Kidney (tissue), 14 donors: ENCODE results near the gene VSX2. TPM values are rescaled to one million over a fixed set of nuclear protein-coding genes. Genes with fewer than 3 reads are reported as not detected.

ENCODE experiments used
- DNase-seq, 5 donors: peaks; one replicate each; pipeline ENCODE4 v3.0.0-alpha.2; 2013 to 2020
- FAIRE-seq: peaks from 2 replicates; lab custom pipeline; 2012; peaks lifted over from hg19 to GRCh38; lab: Jason Lieb, UNC
- H3K27ac ChIP-seq, 2 donors: one replicate each; pipeline ENCODE4 v1.7.0; 2013; ENCODE audit warnings: low read depth in 2 of 2, low read length in 2 of 2, inconsistent platforms in 1 of 2
- H3K27me3 ChIP-seq: one replicate; pipeline ENCODE4 v1.7.1; 2013; ENCODE audit warnings: low read length, inconsistent platforms; ENCODE audit not compliant: control insufficient read depth, insufficient read depth
- H3K36me3 ChIP-seq, 3 donors: one replicate each; pipeline versions ENCODE4 v1.7.0 to v1.7.1; 2013; ENCODE audit warnings: low read length in 3 of 3, control low read depth in 1 of 3, inconsistent platforms in 1 of 3; ENCODE audit not compliant: insufficient read depth in 3 of 3, control insufficient read depth in 2 of 3
- H3K4me1 ChIP-seq, 3 donors: one replicate each; pipeline versions ENCODE4 v1.7.0 to v1.7.1; 2013; ENCODE audit warnings: low read length in 3 of 3, inconsistent platforms in 1 of 3, low read depth in 1 of 3; ENCODE audit not compliant: control insufficient read depth in 2 of 3, insufficient read depth in 2 of 3
- H3K4me3 ChIP-seq, 3 donors: one replicate each; pipeline versions ENCODE4 v1.7.0 to v1.8.1; 2013; ENCODE audit warnings: low read length in 3 of 3, control low read depth in 1 of 3, inconsistent platforms in 1 of 3
- H3K9ac ChIP-seq, 3 donors: one replicate each; pipeline versions ENCODE4 v1.7.0 to v1.7.1; 2013; ENCODE audit warnings: low read length in 3 of 3, control low read depth in 1 of 3, inconsistent platforms in 1 of 3
- H3K9me3 ChIP-seq, 3 donors: one replicate each; pipeline versions ENCODE4 v1.7.0 to v1.7.1; 2013; ENCODE audit warnings: low read length in 3 of 3, control low read depth in 1 of 3, inconsistent platforms in 1 of 3; ENCODE audit not compliant: control insufficient read depth in 2 of 3, insufficient read depth in 1 of 3
- intact Hi-C: fragments of 100-400 bp; cut with DNase I; formaldehyde crosslinking; loops from one replicate; pipeline ENCODE4 v1.11.1; 2022
- polyA plus RNA-seq: library from polyadenylated mRNA; stranded (reverse); fragments of 350-450 nt; fragmentation: Illumina TruSeq; extraction: RNeasy Lipid Tissue Mini Kit (QIAGEN cat#74804); gene quantifications from one replicate; pipeline ENCODE4 v1.2.3, GENCODE V29; 2014; ENCODE audit warnings: low read depth, low replicate concordance; ENCODE audit not compliant: insufficient read depth
- total RNA-seq: library from RNA; stranded (reverse); fragmentation: NEBNext Ultra II Directional; extraction: Animal tissue kit (Norgen Biotek cat#: 25700); gene quantifications from one replicate; pipeline ENCODE4 v1.2.1, GENCODE V29; 2021
- TF ChIP-seq, protein P1 (sequence below): IDR thresholded peaks from 3 replicates; pipeline ENCODE4 v1.5.1; 2012; ENCODE audit warnings: mild to moderate bottlenecking, moderate library complexity, borderline replicate concordance; ENCODE audit not compliant: insufficient read depth; ENCODE audit errors: extremely low read depth
- donor health status: control.
- donor health status: control.
- donor health status: control.
- donor health status: control.
- donor health status: control.
- donor health status: DM: yes; HTN: yes; CAD: no.
- donor health status: Normal renal cell carcinoma (clear cell type).

The VSX2 gene
- total and polyA plus RNA-seq, 2 donors from 2014 or later: not detected

DNA sequence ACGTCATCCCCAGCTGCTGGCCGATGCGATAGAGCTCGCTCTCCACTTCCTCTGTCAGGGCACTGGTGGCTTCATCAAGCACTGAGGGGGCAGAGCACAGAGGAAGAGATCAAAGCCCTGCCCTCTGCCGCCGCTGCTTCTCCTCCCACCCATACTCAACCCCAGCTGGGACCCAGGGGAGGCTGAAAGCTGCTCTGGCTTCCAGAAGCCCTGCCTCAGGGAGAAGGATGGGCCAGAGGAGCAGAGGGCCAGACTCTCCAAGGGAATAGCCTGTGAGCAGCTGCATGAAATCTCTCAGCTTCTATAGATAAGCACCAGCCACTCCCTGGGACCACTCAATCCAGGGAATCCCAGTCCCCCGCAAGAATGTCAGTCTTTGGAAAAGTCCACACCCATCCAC, 47.5 kb downstream of the VSX2 start:
- Histone ChIP-seq H3K36me3 (peaks cover 2 to 48% (median 40%) of the 10 kb centered on the region in 3 donors), H3K4me1 (no peaks in the 10 kb centered on the region), H3K9me3 (no peaks in the 10 kb centered on the region), H3K4me3 (no peak overlapping the region), H3K27me3 (no peaks in the 10 kb centered on the region), H3K27ac (no peak overlapping the region), H3K9ac (no peak overlapping the region)
- TF ChIP-seq, protein P1, sequence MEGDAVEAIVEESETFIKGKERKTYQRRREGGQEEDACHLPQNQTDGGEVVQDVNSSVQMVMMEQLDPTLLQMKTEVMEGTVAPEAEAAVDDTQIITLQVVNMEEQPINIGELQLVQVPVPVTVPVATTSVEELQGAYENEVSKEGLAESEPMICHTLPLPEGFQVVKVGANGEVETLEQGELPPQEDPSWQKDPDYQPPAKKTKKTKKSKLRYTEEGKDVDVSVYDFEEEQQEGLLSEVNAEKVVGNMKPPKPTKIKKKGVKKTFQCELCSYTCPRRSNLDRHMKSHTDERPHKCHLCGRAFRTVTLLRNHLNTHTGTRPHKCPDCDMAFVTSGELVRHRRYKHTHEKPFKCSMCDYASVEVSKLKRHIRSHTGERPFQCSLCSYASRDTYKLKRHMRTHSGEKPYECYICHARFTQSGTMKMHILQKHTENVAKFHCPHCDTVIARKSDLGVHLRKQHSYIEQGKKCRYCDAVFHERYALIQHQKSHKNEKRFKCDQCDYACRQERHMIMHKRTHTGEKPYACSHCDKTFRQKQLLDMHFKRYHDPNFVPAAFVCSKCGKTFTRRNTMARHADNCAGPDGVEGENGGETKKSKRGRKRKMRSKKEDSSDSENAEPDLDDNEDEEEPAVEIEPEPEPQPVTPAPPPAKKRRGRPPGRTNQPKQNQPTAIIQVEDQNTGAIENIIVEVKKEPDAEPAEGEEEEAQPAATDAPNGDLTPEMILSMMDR: no peak
- no peak for DNase-seq
- FAIRE-seq: no peak
- intact Hi-C loops: no loop called here

DNA sequence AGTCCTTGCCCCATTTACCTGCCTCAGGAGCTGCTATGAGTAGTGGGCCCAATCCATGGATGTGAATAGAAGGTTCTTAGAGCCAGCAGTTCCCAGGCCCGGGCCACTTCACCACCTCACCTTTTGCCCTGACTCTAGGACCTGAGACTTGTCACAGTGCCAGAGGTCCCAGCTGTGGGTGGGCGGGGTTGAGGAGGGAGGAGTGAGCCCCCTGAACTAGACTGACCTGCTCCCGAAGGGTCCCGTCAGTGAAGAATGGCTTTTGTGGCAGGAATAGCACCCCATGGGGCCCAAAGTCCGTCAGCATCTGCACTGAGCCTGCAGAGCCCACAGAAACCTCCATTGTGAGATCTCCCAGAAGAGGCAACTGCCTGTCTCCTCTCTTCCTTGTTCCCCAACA, 50.6 kb downstream of the VSX2 start:
- H3K27me3 ChIP-seq: no peaks in the 10 kb centered on the region
- no peak overlapping the region for H3K27ac ChIP-seq
- H3K9me3 ChIP-seq: no peaks in the 10 kb centered on the region
- H3K4me3 ChIP-seq: no peak overlapping the region
- peaks cover 3 to 54% (median 44%) of the 10 kb centered on the region in 3 donors for H3K36me3 ChIP-seq
- DNase-seq: no peak
- H3K4me1 ChIP-seq: no peaks in the 10 kb centered on the region
- TF ChIP-seq, protein P1: no peak
- intact Hi-C loops: no loop called here
- FAIRE-seq: no peak
- H3K9ac ChIP-seq: no peak overlapping the region

DNA sequence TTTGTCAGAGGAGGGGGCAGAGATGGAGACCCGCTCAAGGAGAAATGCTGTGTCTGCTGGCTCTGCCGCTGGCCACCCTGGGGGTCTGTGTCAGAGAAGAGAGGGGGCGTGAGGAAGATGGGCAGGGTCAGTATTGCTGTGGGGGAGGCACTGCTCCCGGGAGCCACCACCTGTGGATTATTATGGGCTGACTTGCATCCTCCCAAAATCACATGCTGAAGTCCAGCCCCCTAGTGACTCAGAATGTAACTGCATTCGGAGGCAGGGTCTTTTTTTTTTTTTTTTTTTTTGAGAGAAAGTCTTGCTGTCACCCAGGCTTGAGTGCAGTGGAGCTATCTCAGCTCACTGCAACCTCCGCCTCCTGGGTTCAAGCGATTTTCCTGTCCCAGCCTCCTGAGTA, 51.2 kb downstream of the VSX2 start:
- H3K36me3 ChIP-seq: peaks cover 4 to 56% (median 46%) of the 10 kb centered on the region in 3 donors
- DNase-seq (no peak), FAIRE-seq (no peak)
- no peaks in the 10 kb centered on the region for H3K9me3 ChIP-seq
- H3K4me3 ChIP-seq: no peak overlapping the region
- H3K27me3 ChIP-seq: no peaks in the 10 kb centered on the region
- no peak overlapping the region for H3K9ac ChIP-seq
- no peak overlapping the region for H3K27ac ChIP-seq
- H3K4me1 ChIP-seq: no peaks in the 10 kb centered on the region
- TF ChIP-seq, protein P1: no peak
- intact Hi-C loops: no loop called here

DNA sequence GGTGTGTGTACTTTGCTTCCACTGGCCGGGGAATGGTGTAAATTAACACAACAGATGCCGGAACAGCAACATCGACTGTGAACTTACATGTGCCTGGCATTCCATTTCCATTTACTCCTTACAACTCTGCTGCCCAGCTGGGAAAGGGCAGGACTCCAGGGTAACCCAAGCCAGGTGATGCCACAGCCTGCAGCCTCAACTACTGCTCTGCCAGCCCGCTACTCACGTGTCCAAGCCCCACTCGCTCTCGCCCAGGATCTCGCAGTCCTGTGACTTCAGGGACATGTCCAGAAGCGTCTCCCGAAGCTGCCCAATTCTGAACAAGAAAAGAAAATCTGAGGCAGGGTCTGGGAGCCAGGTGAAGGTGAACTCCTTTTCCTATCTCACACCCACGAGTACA, 52.8 kb downstream of the VSX2 start:
- TF ChIP-seq, protein P1: no peak
- Histone ChIP-seq H3K9me3 (no peaks in the 10 kb centered on the region), H3K9ac (no peak overlapping the region), H3K27ac (no peak overlapping the region), H3K36me3 (peaks cover 6 to 46% (median 43%) of the 10 kb centered on the region in 3 donors), H3K27me3 (no peaks in the 10 kb centered on the region), H3K4me3 (no peak overlapping the region), H3K4me1 (peaks cover 0 to 7% (median 0%) of the 10 kb centered on the region in 3 donors)
- DNase-seq (no peak), FAIRE-seq (no peak)
- intact Hi-C loops: no loop called here
